Mesothelial cell of epicardium (in vitro differentiated cells): ENCODE results near the gene PPP2R5E. TPM values are rescaled to one million over a fixed set of nuclear protein-coding genes. Genes with fewer than 3 reads are reported as not detected.

ENCODE experiments used
- DNase-seq, 2 experiments: peaks; one replicate each; pipeline ENCODE4 v3.0.0; 2021; ENCODE audit warnings: low spot score in 2 of 2; ENCODE audit not compliant: unreplicated experiment in 2 of 2
- H3K27ac Mint-ChIP-seq: 2 replicates; pipeline ENCODE4 v1.8.0; 2021; ENCODE audit warnings: mixed read lengths
- H3K27me3 Mint-ChIP-seq: 2 replicates; pipeline ENCODE4 v1.8.0; 2021; ENCODE audit warnings: low read depth, mixed read lengths
- H3K36me3 Mint-ChIP-seq: 2 replicates; pipeline ENCODE4 v1.8.0; 2021; ENCODE audit warnings: mixed read lengths
- H3K4me1 Mint-ChIP-seq: 2 replicates; pipeline ENCODE4 v1.8.0; 2021; ENCODE audit warnings: mixed read lengths
- H3K4me3 Mint-ChIP-seq: 2 replicates; pipeline ENCODE4 v1.8.0; 2021; ENCODE audit warnings: mild to moderate bottlenecking, moderate library complexity, mixed read lengths
- H3K9me3 Mint-ChIP-seq: 2 replicates; pipeline ENCODE4 v1.8.0; 2021; ENCODE audit warnings: mixed read lengths
- total RNA-seq: library from RNA; stranded (reverse); gene quantifications from 3 replicates; pipeline ENCODE4 v1.2.1, GENCODE V29; 2021
- TF ChIP-seq, protein P1 (sequence below): fragments of 200-600 bp; sonication (generic); IDR thresholded peaks from one replicate; pipeline ENCODE4 v1.5.0; 2021; ENCODE audit warnings: antibody characterized with exemption; ENCODE audit not compliant: unreplicated experiment

Gene PPP2R5E
- total RNA-seq, 1 donor from 2014 or later: 58.2 TPM

- TF ChIP-seq, protein P1, sequence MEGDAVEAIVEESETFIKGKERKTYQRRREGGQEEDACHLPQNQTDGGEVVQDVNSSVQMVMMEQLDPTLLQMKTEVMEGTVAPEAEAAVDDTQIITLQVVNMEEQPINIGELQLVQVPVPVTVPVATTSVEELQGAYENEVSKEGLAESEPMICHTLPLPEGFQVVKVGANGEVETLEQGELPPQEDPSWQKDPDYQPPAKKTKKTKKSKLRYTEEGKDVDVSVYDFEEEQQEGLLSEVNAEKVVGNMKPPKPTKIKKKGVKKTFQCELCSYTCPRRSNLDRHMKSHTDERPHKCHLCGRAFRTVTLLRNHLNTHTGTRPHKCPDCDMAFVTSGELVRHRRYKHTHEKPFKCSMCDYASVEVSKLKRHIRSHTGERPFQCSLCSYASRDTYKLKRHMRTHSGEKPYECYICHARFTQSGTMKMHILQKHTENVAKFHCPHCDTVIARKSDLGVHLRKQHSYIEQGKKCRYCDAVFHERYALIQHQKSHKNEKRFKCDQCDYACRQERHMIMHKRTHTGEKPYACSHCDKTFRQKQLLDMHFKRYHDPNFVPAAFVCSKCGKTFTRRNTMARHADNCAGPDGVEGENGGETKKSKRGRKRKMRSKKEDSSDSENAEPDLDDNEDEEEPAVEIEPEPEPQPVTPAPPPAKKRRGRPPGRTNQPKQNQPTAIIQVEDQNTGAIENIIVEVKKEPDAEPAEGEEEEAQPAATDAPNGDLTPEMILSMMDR: no peak
- Mint-ChIP-seq H3K4me1 (peaks cover 23% of the 10 kb centered on the region), H3K4me3 (no peak overlapping the region), H3K27me3 (no peaks in the 10 kb centered on the region), H3K36me3 (no peaks in the 10 kb centered on the region), H3K9me3 (no peaks in the 10 kb centered on the region), H3K27ac (no peak overlapping the region)
- no peak for DNase-seq
These were observed 65.2 kb downstream of the PPP2R5E start for GRCh38 chr14:63478010-63478409.

DNA sequence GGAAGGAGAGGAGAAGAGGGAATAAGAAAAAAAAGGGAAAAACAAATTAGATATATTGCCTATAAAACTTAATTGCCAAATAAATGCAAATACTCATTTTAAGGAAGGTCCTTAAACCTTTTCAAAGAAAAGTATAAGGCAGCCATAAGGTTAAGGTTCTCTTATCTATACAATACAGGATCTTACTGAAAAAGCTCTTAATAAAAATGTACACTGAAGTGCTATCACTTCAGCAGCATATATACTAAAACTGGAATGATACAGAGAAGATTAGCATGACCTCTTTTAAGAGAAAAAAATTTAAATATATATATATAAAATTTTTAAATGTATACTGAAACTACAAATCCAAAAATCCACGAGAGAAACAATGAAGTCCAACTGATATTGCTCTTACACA lies 65.6 kb downstream of the PPP2R5E start:
- Mint-ChIP-seq H3K4me1 (peaks cover 22% of the 10 kb centered on the region), H3K4me3 (no peak overlapping the region), H3K9me3 (no peaks in the 10 kb centered on the region), H3K27me3 (no peaks in the 10 kb centered on the region), H3K27ac (no peak overlapping the region), H3K36me3 (no peaks in the 10 kb centered on the region)
- DNase-seq: no peak
- TF ChIP-seq, protein P1: no peak

GRCh38 chr14:63475761-63476160 lies 67.4 kb downstream of the PPP2R5E start:
- H3K9me3 Mint-ChIP-seq: no peaks in the 10 kb centered on the region
- no peaks in the 10 kb centered on the region for H3K36me3 Mint-ChIP-seq
- peaks cover 32% of the 10 kb centered on the region for H3K4me1 Mint-ChIP-seq
- no peaks in the 10 kb centered on the region for H3K27me3 Mint-ChIP-seq
- no peak for DNase-seq
- H3K4me3 Mint-ChIP-seq: no peak overlapping the region
- TF ChIP-seq, protein P1: no peak
- peak overlapping the region; percentile 78 for H3K27ac Mint-ChIP-seq

GRCh38 chr14:63474844-63475243 lies 68.3 kb downstream of the PPP2R5E start:
- Mint-ChIP-seq H3K4me3 (no peak overlapping the region), H3K27ac (no peak overlapping the region), H3K27me3 (no peaks in the 10 kb centered on the region), H3K4me1 (peaks cover 35% of the 10 kb centered on the region), H3K9me3 (no peaks in the 10 kb centered on the region), H3K36me3 (no peaks in the 10 kb centered on the region)
- TF ChIP-seq, protein P1: no peak
- no peak for DNase-seq

GRCh38 chr14:63474111-63474510 lies 69.1 kb downstream of the PPP2R5E start:
- no peaks in the 10 kb centered on the region for H3K36me3 Mint-ChIP-seq
- no peak overlapping the region for H3K4me3 Mint-ChIP-seq
- no peaks in the 10 kb centered on the region for H3K9me3 Mint-ChIP-seq
- no peaks in the 10 kb centered on the region for H3K27me3 Mint-ChIP-seq
- peaks cover 31% of the 10 kb centered on the region for H3K4me1 Mint-ChIP-seq
- DNase-seq: no peak
- TF ChIP-seq, protein P1: no peak
- no peak overlapping the region for H3K27ac Mint-ChIP-seq
